Measurements from ENCODE around the gene PRR16.

Gene PRR16

DNA sequence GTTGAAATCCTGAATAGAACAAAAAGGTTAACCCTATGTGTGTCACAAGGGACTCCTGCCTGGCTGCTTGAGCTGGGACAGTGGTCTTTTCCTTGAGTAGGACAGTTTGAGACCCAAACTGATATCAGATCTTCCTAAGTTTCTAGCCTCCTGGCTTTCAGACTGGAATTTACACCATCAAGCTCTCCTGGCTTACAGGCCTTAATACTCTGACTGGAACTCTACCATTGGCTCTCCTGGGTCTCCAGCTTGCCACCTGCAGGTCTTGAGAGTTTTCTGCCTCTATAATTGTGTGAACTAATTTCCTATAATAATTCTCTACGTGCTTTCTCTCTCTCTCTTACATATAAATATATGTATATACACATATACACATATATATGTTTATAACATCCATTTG, 112.5 kb downstream of the PRR16 start:
- DNase-seq (ENCODE audit: low read depth in 2 of 2) = no peak

DNA sequence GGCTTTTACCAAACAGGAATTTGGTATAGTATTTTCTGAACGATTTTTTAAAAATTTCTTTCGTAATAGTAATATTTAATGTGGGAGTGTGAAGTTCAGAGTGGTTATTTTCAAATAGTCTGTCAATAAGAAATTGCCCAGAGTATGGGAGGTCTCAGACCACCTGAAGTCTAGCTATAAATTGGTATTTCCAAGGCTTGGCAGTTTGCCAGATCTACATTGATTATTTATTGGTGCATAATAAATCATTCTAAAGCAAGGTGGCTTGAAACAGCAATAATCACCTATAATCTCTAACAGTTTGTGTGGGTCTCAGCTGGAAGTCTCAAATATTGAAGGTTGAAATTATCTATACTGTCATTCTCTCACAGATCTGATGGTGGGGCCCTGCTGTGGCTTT, 118.5 kb downstream of the PRR16 start:
- no peak for DNase-seq (ENCODE audit: low read depth in 2 of 2)

DNA sequence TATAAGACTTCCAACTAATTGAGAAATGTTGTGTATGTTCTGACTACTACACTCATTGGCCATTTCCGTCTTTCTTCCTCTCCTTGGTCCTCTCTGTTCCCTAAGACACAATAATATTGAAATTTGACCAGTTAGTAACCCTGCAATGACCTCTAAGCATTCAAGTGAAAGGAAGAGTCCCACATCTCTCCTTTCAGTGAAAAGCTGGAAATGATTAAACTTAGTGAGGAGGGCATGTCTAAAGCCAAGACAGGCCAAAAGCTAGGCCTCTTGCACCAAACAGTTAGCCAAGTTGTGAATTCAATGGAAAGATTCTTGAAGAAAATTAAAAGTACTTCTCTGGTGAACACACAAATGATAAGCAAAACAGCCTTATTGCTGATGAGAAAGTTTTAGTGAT, 122.5 kb downstream of the PRR16 start:
- no peak for DNase-seq (ENCODE audit: low read depth in 2 of 2)

DNA sequence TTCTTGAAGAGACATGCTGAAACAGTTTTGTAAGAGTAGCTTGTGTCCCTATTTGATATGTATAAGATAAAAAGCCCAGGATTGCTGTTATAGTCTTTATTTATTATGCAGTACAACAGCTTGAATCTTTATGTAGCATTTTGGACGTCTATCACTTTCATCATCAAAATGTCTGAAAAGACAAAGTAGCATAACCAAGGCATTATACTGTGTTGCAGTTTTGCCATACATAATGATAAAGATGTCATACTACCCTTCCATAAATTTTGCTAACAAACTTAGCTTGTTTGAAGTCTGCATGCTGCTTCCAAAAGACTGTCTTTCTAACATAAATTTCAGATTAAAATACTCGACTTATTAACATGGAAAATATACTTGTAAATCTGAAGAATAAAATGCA, 127.8 kb downstream of the PRR16 start:
- no peak for DNase-seq (ENCODE audit: low read depth in 2 of 2)

DNA sequence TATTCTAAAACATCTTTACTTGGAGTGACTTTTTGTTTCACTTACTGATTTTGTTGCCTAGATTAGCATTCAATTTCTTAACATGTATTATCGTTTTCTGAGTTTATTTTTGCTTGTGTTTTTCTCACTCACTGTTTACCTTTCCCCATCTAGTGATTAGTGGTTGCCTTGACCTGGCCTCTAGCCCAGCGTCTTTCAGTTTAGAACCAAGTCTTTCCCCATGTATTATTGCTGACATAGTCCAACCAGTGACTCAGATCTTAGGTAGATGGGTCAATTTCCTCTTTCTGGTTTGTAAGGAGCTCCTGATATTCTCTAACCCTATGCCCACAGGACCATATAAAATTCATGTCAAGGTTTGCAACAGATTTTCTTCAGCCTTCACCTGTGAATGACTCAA, 135.5 kb downstream of the PRR16 start:
- no peak for DNase-seq (ENCODE audit: low read depth in 2 of 2)

DNA sequence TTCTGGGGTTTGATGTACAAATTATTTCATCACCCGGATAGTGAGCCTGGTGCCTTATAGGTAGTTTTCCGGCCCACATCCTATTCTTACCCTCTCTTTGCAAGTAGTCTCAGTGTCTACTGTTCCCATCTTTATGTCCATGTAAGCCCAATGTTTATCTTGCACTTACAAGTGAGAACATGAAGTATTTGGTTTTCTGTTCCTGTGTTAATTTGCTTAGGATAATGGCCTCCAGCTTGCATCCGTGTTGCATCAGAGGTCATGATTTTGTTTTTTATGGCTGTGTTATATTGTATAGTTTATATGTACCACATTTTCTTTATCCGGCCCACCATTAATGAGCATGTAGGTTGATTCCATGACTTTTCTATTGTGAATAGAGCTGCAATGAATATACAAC, 136.5 kb downstream of the PRR16 start:
- no peak for DNase-seq (ENCODE audit: low read depth in 2 of 2)

DNA sequence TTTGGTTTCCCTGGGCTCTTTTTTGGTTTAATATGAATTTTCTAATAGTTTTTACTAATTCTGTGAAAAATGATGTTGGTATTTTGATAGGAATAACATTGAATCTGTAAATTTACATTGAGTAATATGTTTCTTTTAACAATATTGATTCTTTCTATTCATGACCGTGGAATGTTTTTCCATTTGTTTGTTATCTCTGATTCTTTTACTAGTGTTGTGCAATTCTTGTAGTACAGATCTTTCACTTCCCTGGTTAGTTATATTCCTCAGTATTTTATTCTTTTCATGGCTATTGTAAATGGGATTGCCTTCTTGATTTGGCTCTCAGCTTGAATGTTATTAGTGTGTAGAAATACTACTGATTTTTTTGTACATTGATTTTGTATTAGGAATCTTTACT, 137.9 kb downstream of the PRR16 start:
- no peak for DNase-seq (ENCODE audit: low read depth in 2 of 2)

DNA sequence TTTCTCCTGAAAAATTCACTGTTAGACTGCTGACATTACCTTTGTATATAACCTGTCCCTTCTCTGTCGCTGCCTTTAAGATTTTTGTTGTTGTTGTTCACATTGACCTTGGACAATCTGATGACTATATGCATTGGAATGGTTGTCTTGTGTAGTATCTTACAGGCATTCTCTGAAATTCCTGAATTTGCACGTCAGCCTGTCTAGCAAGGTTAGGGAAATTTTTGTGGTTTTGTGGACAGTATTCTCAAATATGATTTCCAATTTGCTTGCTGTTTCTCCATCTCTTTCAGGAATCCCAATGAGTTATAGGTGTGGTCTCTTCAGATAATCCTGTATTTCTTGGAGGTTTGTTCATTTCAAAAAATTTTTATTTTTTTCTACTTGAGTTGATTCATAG, 140.8 kb downstream of the PRR16 start:
- DNase-seq (ENCODE audit: low read depth in 2 of 2) = no peak

DNA sequence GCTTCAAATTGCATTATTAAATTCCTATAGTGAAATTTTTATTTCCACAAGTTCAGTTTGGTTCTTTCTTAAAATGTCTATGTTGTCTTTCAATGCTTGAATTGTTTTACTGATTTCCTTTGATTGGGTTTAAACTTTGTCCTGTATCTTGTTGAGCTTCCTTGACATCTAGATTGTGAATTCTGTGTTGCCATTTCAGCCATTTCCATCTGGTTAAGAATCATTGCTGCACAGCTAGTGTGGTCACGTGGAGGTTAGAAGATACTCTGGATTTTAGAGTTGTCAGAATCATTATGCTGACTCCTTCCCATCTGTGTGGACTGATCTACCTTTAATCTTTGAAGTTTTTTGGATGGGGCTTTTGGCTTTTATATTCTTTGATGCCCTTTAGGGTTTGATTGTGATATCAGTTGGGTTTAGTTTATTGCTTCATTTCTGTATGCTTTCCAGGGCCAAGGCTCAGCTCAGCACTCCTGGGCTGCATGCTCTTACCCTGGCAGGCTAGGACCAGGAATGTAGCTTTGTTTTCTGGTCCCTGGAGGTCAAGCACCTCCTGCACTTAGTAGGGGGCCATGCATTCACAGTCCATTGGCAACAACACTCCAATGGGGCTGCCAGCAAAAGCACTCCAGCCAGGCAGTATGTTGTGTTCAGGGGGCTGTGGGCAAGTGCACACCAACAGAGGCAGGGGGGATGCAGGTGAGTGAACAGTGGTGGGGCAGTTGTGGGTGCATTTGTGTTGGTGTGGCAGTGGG, 141.4 kb downstream of the PRR16 start:
- no peak for DNase-seq (ENCODE audit: low read depth in 2 of 2)

DNA sequence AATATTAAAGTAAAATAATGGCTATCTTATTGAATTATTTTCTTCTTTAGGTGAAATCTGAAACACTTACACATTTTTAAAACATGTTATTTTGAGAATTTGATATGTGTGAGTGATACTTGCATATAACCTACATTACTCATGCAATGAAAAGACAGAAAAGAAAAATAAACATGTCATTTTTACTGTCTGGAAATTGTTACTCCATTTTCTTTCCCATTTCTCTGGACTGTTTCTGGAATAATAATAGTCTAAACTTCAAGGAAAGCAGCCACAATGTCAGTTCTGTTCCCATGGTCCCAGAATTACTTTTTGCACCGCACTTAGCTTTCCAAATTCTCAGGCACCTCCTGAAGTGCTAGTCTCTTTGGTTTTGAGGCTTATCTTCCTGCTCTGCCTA, 145.5 kb downstream of the PRR16 start:
- DNase-seq (ENCODE audit: low read depth in 2 of 2) = no peak

DNA sequence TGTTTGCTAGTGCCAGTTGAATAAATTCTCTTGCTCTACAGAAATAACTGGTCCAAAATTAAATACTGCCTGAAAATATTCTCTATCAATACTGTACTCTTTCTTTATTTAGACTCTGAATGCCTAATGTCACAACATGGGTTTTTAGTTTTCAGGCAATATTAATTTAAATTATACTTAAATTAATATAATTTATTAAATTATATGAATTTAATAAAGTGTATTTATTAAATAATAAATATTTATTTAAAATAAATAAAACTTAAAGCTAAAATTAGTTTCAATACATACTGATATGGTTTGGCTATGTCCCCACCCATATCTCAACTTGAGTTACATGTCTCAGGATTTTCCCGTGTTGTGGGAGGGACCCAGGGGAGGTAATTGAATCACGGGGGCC, 146.0 kb downstream of the PRR16 start:
- DNase-seq (ENCODE audit: low read depth in 2 of 2) = no peak

DNA sequence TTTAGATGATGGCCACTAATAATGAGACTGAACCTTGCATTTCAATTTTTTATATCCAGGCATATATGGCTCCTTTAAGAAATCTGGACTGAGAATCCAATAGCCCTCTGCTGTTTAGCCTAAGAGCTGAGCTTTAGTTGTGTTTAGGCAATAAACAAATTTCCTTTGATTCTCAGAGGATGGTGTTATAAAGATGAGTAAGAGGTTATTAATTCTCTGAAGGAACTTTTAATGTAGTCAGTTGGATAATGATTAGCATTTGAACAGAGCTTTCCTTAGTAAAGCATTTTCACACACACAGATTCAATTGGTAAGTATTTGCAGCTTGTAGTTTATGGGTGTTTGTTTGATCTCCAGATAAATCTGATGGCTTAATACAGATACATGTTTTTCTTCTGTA, 149.6 kb downstream of the PRR16 start:
- no peak for DNase-seq (ENCODE audit: low read depth in 2 of 2)

DNA sequence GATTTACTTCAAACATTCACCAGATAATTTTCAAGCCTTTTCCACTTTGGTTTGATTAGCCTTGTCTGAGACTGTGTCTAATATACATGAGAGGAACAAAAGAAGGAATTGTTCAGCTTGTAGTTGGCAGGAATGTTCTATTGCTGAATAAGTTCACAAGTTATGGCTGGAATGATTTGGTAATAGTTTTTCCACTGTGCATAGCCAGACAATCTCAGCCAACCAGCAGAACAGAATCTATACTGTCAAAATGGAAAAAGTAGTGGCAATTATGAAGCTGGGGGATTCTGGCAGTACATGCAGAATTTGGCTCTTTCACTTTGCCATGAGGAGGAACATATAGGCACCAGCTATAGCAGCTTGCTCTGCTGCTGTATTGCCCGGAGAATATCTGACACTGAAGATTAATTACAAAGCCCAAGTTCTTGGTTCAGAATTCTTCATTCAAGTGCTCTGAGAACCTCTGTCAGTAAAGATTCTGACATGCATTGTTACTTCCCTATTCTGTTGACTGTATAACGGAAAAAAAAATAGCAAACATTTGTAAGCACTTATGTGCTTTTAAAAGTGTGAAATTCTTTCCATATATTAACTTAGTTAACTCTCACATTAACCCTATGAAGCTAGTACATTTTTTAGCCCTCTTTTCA, 150.6 kb downstream of the PRR16 start:
- DNase-seq (ENCODE audit: low read depth in 2 of 2) = no peak

DNA sequence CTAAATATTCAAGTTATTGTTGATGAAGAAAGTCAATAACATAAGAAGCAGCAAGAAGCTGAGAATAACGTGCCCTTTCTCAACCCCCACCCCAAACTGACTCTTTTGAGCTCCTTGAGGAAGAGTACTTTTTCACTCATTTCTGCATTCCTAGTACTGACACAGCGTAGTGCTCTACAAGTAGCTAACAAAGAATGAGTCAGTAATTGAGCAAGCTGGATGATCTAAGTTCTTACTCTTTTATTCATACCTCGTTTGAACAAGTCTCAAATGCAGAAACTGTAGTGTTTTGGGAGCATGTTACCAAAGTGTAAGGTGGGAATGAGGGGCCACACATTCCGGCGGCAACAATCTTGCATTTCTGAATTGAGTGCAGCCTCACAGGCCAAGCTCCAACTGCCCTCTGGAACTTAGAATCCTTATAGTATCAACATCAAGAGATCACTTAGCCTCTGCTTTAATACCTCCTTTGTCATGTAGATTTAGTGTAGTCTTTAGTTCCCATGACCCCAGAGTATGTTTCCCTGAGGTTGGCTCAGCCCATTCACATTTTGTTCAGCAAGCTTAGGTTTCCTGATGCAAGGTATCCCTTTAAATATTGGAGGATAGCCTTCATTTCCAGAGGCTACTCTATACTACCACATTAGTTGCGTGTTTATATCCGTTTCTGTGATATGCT, 152.0 kb downstream of the PRR16 start:
- no peak for DNase-seq (ENCODE audit: low read depth in 2 of 2)

DNA sequence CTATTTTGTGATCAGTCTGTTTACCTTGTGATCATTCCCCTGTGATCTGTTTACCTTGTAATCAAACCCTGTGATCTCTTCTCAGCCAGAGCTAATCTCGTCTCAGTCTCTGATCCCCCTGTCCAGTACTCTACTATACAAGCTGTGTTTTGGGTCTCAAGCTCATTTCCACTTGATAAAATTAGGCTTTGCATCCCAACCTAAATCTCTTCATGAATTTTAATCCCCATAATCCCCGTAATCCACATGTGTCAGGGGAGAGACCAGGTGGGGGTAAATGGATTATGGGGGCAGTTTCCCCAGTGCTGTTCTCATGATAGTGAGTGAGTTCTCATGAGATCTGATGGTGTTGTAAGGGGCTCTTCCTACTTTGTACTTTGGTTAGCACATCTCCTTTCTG, 157.2 kb downstream of the PRR16 start:
- DNase-seq (ENCODE audit: low read depth in 2 of 2) = no peak

DNA sequence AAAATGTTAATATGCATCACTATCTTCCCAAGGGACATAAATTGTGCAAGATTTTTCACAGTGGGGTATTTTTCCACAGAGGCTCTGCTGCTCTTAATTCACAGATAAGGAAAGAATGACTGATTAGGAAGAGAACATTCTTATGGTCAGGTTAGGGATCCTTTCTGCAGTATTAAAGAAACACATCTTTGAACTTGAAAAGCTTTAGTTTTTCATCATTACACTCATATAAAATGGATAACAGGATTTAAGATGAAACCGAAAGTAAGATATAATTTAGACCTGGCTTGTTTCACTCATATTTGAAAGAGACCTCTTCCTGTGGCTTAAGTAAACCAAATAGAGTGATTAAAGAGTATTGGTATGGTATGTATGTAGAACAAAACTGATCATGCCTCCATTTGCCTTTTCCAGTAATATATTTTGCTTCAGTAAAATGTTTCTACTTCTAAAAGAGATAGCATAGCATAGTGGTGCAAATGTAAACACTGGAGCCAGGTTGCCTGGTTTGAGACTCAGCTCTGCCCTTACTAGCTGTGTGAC, 160.0 kb downstream of the PRR16 start:
- DNase-seq (ENCODE audit: low read depth in 2 of 2) = no peak

DNA sequence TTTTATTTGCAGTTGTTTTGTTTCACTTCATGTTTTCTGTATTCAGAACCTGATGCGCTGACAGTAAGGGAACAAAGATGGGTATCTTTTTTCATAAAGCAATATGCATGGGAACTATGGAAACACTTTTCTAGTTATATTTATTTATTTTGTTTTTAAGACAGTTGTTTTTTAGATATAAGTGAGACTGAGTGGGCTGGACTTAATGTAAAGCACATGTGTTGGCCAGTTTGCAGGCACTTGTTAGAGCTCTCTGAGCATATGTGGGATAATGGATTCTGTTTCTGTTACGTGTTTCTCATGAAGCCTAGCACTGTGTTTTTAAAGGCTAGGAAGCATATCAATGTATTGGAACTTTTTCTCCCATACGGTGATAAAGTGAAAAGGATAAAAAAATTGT, 164.1 kb downstream of the PRR16 start:
- no peak for DNase-seq (ENCODE audit: low read depth in 2 of 2)

DNA sequence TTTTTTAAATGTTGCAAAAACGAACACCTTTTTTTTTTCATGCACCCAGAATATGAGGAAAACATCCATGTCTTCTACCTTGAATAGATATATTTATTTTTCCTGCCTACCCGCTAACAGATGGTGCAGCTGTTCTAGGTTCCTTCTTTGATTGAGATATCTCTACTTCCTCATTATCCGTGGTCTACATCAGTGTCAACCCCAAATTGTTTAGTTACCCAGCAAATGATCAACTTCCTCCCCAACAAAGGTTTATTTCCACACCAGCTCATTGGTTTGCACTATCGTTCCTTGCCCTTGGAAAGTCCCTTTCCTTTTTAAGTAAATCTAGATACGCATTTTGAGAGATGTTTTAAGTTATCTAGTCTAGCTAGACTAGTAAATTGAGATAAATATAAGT, 166.4 kb downstream of the PRR16 start:
- no peak for DNase-seq (ENCODE audit: low read depth in 2 of 2)

DNA sequence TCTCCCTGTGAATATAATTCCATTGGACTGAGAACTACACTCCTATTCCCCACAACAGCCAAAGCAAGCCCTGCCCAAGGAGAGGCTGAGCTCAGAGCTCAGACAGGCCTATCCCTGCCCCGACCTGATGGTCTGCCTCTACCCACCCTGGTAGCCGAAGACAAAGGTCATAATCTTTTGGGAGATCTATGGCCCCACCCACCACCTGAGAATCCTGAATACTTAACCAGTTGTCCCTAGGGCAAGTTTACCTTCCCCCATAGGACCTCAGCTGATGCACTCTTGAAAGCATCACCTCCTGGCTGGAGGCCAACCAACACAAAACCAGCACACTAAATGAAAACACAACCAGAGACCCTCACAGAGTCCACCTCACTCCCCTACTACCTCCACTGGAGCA, 167.5 kb downstream of the PRR16 start:
- DNase-seq (ENCODE audit: low read depth in 2 of 2) = no peak

DNA sequence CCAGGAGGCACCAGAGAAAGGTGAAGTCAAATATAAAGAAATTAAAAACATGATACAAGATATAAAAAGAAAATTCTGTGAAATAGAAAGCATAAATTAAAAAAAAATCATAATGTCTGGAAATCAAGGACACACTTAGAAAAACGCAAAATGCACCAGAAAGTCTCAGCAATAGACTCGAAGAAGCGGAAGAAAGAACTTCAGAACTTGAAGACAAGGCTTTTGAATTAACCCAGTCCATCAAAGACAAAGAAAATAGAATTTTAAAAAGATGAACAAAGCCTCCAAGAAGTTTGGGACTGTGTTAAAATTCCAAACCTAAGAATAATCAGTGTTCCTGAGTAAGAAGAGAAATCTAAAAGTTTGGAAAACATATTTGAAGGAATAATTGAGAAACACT, 168.3 kb downstream of the PRR16 start:
- no peak for DNase-seq (ENCODE audit: low read depth in 2 of 2)

DNA sequence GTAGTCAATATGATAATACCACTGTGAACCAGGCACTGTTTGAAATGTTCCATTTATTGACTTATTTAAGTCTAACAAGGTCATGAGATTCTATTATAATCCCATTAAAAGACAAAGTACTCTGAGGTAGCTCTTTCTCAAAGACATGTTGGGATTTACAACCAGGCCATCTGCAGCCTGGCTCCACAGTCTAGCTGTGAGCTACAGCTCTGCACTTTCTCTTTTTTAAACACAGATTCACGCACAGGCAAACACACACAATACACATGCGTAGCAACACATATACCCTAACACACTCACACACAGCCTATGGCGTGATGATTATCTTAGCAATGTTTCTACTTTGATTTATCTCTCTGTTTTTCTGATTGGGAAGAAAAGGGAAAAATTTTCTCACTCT, 174.3 kb downstream of the PRR16 start:
- DNase-seq (ENCODE audit: low read depth in 2 of 2) = no peak

DNA sequence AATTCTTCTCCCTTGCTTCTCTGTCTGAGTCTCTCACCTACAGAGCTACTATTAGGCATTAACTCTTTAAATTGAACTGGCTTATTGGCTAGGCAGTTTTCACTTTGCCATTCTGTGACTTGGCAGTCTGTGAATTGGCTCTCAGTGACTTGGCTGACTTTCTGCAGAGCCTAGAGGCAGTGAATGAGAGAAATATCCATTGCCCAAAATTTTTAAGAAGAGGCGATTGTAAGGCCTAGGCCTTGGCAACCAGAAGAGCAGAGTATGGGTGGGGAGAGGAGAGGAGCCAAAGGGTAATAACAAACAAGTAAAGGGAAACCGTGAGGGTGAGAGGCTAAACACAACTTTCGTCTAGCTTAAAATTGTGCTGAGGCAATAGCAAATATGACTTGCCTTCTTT, 176.7 kb downstream of the PRR16 start:
- no peak for DNase-seq (ENCODE audit: low read depth in 2 of 2)

DNA sequence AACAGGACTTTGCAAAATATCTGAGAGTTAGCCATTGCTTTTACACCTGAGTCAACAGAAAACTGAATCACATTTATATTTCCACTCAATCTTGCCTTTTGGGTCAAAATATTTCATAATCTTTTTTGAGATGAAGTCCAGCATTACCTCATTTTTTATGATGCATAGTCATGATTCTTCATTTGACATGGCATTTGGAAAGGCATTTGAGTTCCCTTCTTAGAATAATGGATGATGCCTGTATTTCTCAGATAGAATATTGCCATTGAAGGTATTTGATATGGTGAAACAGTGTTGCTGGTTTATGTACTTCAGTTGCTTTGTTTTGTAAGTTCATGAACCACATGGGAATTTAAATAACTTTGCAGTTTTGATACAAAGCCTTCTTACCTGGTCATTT, 180.4 kb downstream of the PRR16 start:
- no peak for DNase-seq (ENCODE audit: low read depth in 2 of 2)
